A549 (cell line): ENCODE data around the gene HSPB7.

ENCODE experiments used
- CBX8 ChIP-seq: fragments of 200-600 bp; sonication (generic); IDR thresholded peaks from 2 replicates; pipeline ENCODE4 v1.6.1; 2016
- CHD2 ChIP-seq: fragments of 150-350 bp; IDR thresholded peaks from 2 replicates; pipeline ENCODE4 v1.6.1; 2014; ENCODE audit warnings: low read length; ENCODE audit not compliant: partially characterized antibody
- EP300 ChIP-seq, 2 experiments: fragments of >200 bp; sonication (Bioruptor Twin); formaldehyde crosslinking; IDR thresholded peaks; 2 replicates in 1 of 2; 3 replicates in 1 of 2; pipeline ENCODE4 v1.6.1; 2016 to 2017
- FOSL2 ChIP-seq, 2 experiments: fragments of 450-650 bp in 1 of 2; fragments of >200 bp in 1 of 2; sonication (Bioruptor Twin) in 1 of 2; formaldehyde crosslinking; IDR thresholded peaks; 2 replicates each; pipeline versions ENCODE4 v1.5.0 to v1.6.1; 2016 to 2020; ENCODE audit warnings: mild to moderate bottlenecking in 1 of 2, moderate library complexity in 1 of 2
- HES2 ChIP-seq: fragments of >200 bp; sonication (Bioruptor Twin); formaldehyde crosslinking; IDR thresholded peaks from 2 replicates; pipeline ENCODE4 v1.6.1; 2016
- HMGXB4 ChIP-seq: fragments of 250-450 bp; sonication (Bioruptor Pico); IDR thresholded peaks from 2 replicates; pipeline ENCODE4 v1.5.0; 2021; ENCODE audit warnings: mild to moderate bottlenecking, moderate library complexity, borderline replicate concordance
- MAX ChIP-seq: IDR thresholded peaks from 2 replicates; pipeline ENCODE4 v1.6.1; 2012
- PBX3 ChIP-seq: IDR thresholded peaks from 2 replicates; pipeline ENCODE4 v1.6.1; 2012
- POLR2A ChIP-seq: IDR thresholded peaks from 2 replicates; pipeline ENCODE4 v1.6.1; 2012; ENCODE audit warnings: mild to moderate bottlenecking, low read length
- USF2 ChIP-seq: fragments of 450-650 bp; IDR thresholded peaks from 2 replicates; pipeline ENCODE4 v1.6.1; 2014; ENCODE audit warnings: antibody characterized with exemption
- ZFP36 ChIP-seq: fragments of 450-650 bp; IDR thresholded peaks from 2 replicates; pipeline ENCODE4 v1.6.1; 2014; ENCODE audit warnings: borderline replicate concordance; ENCODE audit not compliant: partially characterized antibody
- TF ChIP-seq, protein P1 (sequence below): fragments of >200 bp; sonication (Bioruptor Twin); formaldehyde crosslinking; IDR thresholded peaks from 3 replicates; pipeline ENCODE4 v1.5.1; 2016
- TF ChIP-seq, protein P2 (sequence below): fragments of 150-350 bp; IDR thresholded peaks from 2 replicates; pipeline ENCODE4 v1.6.1; 2014; ENCODE audit warnings: low read depth, mild to moderate bottlenecking, low read length

DNA sequence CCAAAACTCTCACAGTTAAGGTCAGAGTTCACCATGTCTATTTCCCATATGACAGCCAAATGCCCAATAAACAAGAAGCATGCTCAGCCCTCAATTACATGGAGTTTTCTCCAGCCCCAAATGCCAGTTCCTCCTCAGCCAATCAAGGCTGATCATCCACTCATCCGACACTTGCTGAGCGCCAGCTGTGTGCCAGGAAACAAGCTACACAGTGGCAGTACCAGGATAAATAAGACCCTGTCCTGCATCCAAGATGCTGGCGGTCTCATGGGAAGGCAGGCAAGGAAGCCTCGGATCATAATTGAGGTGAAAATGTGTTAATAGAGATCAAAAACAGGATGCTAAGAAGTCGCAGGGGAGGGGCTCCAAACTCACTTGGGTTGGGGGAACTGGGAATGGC is 49.7 kb downstream of the HSPB7 start:
- TF ChIP-seq, protein P1, sequence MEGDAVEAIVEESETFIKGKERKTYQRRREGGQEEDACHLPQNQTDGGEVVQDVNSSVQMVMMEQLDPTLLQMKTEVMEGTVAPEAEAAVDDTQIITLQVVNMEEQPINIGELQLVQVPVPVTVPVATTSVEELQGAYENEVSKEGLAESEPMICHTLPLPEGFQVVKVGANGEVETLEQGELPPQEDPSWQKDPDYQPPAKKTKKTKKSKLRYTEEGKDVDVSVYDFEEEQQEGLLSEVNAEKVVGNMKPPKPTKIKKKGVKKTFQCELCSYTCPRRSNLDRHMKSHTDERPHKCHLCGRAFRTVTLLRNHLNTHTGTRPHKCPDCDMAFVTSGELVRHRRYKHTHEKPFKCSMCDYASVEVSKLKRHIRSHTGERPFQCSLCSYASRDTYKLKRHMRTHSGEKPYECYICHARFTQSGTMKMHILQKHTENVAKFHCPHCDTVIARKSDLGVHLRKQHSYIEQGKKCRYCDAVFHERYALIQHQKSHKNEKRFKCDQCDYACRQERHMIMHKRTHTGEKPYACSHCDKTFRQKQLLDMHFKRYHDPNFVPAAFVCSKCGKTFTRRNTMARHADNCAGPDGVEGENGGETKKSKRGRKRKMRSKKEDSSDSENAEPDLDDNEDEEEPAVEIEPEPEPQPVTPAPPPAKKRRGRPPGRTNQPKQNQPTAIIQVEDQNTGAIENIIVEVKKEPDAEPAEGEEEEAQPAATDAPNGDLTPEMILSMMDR = no peak
- TF ChIP-seq FOSL2 (IDR thresholded peaks at IDR 0.05) (no peak), FOSL2 (CRISPR knock-in tag; IDR thresholded peaks at IDR 0.05) (no peak), MAX (no peak), POLR2A (no peak), USF2 (no peak), EP300 (IDR thresholded peaks at IDR 0.05) (no peak), CBX8 (no peak), PBX3 (no peak), ZFP36 (no peak), HES2 (no peak), HMGXB4 (no peak), CHD2 (no peak)
- TF ChIP-seq, protein P2, sequence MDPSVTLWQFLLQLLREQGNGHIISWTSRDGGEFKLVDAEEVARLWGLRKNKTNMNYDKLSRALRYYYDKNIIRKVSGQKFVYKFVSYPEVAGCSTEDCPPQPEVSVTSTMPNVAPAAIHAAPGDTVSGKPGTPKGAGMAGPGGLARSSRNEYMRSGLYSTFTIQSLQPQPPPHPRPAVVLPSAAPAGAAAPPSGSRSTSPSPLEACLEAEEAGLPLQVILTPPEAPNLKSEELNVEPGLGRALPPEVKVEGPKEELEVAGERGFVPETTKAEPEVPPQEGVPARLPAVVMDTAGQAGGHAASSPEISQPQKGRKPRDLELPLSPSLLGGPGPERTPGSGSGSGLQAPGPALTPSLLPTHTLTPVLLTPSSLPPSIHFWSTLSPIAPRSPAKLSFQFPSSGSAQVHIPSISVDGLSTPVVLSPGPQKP = no peak
